Stimulated activated CD4-positive, alpha-beta T cell treated with anti-CD3 and anti-CD28 coated beads, TNF-alpha, amount 100 ng/mL, for 48 hours (primary cell): ENCODE results near the gene PRDM5.

Source experiments
- DNase-seq, 3 donors: peaks; one replicate each; pipeline ENCODE4 v3.0.0-alpha.2; 2020; ENCODE audit warnings: low read depth in 3 of 3

Gene PRDM5

GRCh38 chr4:120903419-120903818 lies 19.1 kb downstream of the PRDM5 start:
- DNase-seq, result no peak

- DNase-seq, result no peak
Measured at GRCh38 chr4:120902925-120903324, 19.6 kb downstream of the PRDM5 start.

DNA sequence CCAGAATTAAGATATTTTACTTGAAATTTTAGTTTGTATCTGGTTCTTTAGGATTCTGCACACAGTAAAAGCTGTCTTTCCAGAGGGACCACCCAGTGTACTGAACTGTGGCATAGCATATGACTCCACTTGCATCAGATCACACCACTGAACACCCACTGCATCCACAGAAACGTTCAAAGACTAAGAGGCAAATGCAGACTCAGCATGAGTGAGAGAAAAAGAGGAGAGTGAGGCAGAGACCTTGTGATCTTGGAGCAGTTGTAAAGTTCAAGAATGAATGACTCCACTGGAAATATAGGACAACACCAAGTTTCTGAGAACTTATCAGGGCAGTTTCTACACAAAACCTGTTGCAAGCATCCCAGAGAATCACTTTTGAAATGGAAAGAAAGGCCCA lies 20.8 kb downstream of the PRDM5 start:
- no peak for DNase-seq

- DNase-seq, result no peak
Measured at GRCh38 chr4:120897981-120898719, 24.4 kb downstream of the PRDM5 start.

DNA sequence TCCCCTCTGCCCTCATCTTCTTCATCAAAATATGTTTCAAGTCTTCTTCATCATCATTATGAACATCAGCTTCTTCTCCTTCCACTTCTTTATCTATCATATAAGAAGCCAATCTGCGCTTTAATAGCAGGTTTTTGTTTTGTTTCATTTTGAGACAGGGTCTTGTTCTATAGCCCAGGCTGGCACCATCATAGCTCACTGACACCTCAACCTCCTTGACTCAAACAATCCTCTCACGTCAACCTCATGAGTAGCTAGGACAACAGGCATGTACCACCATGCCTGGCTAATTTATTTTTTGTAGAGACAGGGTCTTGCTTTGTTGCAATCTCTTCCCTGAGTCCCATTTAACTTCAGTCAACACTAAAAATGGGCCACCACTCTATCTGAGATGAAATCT lies 27.0 kb downstream of the PRDM5 start:
- no peak for DNase-seq

- no peak for DNase-seq
Measured at GRCh38 chr4:120893314-120893713, 29.2 kb downstream of the PRDM5 start.

GRCh38 chr4:120886191-120886590 lies 36.3 kb downstream of the PRDM5 start:
- no peak for DNase-seq

- no peak for DNase-seq
Measured at GRCh38 chr4:120881846-120882245, 40.7 kb downstream of the PRDM5 start.

DNA sequence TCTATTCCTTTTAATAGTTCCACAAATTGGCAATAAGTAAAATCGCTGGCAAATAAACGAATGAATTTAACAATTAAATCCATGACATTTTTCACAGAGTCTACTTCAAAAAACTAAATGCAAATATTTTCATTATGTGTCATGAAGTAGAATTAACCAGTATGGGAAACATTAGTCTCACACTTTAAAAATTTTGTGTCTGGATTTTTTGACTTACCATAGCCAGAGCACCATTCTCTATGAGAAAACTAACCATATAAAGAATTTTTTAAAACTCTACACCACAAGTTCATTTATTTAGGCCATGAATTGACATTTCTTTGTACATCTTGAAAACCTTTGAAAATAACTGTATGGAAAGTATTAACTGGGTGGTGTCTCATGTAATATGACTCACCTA lies 41.2 kb downstream of the PRDM5 start:
- DNase-seq, result no peak

DNA sequence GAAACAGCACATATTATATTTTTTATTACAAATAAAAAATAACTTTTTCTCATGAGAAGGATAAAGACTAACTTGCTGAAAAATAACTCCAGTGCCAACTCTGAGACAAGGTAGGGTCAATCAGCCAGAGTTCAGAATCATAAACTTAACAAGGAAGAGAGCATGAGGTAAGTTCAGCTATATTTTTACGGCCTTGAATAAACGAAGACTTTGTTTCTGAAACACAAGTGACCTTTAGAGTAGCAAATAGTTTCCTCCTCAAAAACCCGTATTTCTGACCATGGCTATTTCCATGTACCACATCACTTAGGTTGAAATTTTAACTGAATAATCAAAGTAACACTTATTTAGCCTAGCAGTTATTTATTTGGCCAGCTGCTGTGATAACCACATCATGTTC lies 45.5 kb downstream of the PRDM5 start:
- DNase-seq, result no peak

GRCh38 chr4:120874792-120875774 lies 47.4 kb downstream of the PRDM5 start:
- no peak for DNase-seq

GRCh38 chr4:120873554-120873953 lies 49.0 kb downstream of the PRDM5 start:
- no peak for DNase-seq

DNA sequence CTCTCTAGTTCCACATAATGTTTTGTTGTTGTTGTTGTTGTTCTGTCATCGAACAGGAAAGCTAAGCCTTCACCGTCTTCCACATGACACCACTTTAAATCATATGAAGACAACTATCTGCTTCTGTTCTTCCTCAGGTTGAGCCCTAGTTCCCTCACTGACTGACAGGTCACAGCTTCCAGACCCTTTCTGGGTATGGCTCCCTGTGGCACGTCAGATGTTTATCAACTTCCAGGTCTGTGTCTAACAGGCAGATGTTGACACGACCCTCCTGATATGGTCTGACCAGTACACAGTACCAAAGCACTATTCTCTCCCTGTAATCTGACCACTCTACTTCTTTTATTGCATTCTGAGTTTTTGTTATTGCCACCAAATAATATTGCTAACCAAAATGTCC lies 51.4 kb downstream of the PRDM5 start:
- no peak for DNase-seq

DNA sequence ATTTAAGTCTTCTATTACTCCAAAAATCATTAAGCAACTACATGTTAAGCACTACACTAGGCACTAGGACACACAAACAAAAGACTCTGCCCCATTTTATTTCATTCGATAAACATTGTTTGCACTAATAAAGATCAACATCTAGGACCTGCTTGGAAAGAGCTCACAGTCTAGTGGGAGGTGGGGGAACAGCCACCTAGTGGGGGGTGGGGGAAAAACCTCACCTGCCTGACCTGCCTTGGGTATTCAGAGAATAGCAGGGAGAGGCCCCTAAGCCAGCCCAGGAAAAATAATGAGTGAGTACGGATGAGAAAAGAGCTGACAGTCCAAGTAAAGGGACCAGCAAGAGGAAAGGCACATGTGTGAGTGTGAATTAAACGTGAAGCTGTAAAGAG lies 52.2 kb downstream of the PRDM5 start:
- DNase-seq, result no peak

DNA sequence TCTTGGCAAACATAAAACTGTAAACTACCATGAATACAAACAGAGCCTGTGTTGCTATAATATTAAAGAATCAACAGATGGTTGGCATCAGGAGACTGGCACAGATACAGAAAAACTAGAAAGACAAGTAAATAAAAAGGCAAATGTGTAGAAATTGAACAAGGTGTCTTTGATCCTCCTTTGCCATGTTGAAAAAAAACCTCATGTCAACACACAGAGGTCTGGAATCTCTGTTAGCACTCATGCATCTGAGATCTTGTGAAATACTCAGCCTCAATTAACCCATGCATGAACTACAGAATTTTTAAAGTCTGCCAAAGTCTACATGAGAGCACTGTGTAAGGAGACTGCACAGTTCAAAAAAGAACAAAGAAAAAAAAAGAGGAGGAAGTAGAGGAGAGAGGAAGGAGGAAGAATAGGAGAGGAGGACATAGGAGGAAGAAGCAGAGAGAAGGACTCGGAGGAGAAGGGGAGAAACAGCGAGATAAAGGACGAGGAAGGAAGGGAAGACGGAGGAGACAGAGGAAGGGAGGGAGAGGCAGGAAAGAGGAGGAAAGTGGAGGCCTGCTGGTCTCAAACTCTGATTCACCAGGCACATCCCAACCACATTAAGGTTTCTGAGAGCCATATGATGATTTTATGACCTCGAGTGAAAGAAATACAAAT lies 52.8 kb downstream of the PRDM5 start:
- no peak for DNase-seq

- DNase-seq, result no peak
Measured at GRCh38 chr4:120867506-120867905, 55.0 kb downstream of the PRDM5 start.

DNA sequence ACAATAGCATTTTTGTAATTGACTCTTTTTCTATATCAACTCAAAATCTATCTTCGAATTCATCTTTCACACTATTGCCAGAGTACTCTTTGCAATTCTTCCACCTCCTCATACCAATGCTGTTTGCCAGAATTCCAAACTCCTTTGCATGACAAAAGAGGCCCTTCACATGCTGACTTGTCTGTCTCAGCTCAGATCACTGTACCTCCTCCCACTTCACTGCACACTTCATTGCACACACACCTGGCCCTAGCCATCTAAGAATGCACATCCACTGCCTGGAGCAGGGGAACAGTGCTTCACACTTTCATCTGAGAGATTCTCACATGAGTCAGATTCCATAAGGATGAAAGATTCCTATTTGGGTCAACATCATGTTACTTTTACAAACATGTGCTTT lies 56.5 kb downstream of the PRDM5 start:
- DNase-seq, result no peak

GRCh38 chr4:120864969-120865368 lies 57.6 kb downstream of the PRDM5 start:
- no peak for DNase-seq

DNA sequence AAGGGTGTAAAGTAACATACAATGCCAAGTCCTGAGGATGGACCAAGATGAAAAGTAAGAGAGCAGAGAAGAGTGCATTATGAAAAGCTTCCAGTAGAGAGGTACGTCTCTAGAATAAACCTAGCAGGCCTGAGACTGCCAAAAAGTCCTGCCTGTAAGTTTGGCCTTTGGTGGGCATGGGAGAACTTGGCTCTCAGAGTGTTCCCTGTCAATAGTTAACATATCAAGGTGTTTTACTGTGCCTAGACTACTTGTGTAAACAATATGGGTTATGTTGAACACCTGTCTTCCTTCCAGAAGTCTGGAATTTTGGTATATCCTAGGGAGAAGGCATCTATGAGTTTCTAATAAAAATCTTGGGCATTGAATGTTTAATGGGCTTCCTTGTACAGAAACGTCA lies 60.1 kb downstream of the PRDM5 start:
- DNase-seq, result no peak

DNA sequence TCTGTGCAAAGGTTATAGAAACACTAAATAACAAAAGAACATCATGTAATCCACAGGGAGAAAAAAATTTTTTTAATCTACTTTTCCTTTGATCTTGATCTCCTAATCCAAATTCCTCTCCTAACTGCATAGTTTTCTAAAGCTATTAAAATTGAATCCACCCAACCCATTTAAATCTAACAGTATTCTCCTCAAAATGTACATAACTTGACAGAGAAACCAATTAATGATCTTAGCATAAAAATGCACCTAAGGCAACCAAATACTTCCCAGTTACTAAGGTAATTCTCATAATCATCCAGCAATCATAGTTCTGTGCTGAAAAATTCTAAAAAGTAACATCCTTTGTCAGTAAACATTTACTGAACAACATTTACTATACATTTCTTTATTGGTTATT lies 60.7 kb downstream of the PRDM5 start:
- DNase-seq, result no peak

DNA sequence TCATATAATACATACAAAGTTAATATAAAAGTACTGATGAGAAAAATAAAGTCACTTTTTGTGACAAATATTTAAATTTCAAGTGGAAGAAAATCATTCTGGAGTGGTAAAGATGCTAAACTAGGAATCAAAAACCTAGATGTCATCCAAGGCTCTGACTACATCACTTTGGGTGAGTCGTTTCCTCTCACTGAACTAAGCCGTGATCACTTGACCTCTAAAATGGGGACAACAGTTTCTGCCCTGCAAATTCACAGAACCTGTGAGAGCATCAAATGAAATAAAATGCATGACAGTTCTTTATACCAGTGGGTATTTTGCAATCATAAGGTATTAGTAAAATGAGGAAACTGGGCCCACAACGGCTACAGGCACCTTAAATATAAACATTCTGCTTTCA lies 63.8 kb downstream of the PRDM5 start:
- DNase-seq, result no peak

DNA sequence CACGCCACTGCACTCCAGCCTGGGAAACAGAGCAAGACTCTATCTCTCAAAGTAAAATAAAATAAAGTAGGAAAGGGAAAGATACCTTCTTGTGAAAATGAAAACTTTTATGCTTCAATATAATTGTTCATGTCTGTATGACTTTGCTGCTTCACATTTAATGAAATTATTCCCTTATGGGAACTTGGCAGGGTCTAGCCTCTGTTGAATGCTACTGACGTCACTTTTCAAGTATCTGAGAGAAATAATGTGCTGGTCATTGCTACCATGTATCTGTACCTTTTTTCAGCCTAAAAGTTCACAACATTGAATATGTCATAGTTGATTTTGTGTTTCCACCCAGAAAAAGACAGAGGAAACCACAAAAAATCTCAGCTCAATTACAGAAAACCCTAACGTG lies 65.2 kb downstream of the PRDM5 start:
- DNase-seq, result no peak

DNA sequence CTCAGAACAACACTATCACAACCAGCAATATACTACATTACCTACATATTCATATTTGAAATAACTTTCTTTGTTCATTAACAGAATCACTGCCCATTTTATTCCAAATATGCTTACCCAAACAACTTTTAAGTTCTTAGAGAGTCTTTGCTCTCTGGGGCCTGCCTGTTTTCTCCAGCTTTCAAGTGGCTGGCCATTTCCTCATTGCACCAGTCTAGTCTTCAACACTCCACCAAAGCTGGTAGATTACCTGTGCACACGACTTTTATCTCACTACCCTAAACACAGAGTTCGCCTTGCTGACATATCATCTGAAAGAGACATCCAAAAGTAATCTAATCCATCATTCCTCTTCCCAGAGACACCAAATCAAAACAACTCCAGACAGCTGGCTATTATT lies 66.2 kb downstream of the PRDM5 start:
- no peak for DNase-seq
